Fibroblast of lung (primary cell): Measurements from ENCODE around the gene CRADD. TPM values are rescaled to one million over a fixed set of nuclear protein-coding genes. Genes with fewer than 3 reads are reported as not detected.

Source experiments
- DNase-seq, 2 donors: peaks; one replicate each; pipeline versions ENCODE4 v3.0.0 to v3.0.0-alpha.2; 2010; ENCODE audit warnings: low read depth in 2 of 2
- H2AFZ ChIP-seq: 2 replicates; pipeline ENCODE4 v1.5.1; 2012; ENCODE audit warnings: low read length, control low read depth, inconsistent platforms
- H3K27ac ChIP-seq: 2 replicates; pipeline ENCODE4 v1.5.1; 2011; ENCODE audit warnings: low read length, control low read depth; ENCODE audit not compliant: insufficient read depth
- H3K27me3 ChIP-seq: 2 replicates; pipeline ENCODE4 v1.5.1; 2011; ENCODE audit warnings: mild to moderate bottlenecking, low read length; ENCODE audit not compliant: control insufficient read depth, insufficient read depth
- H3K36me3 ChIP-seq: 2 replicates; pipeline ENCODE4 v1.5.1; 2011; ENCODE audit warnings: low read length; ENCODE audit not compliant: control insufficient read depth, insufficient read depth
- H3K4me1 ChIP-seq: 2 replicates; pipeline ENCODE4 v1.5.1; 2011; ENCODE audit warnings: low read length; ENCODE audit not compliant: control insufficient read depth, insufficient read depth; ENCODE audit errors: extremely low read depth
- H3K4me2 ChIP-seq: 2 replicates; pipeline ENCODE4 v1.5.1; 2011; ENCODE audit warnings: low read length, control low read depth; ENCODE audit not compliant: insufficient read depth; ENCODE audit errors: extremely low read depth
- H3K4me3 ChIP-seq, 4 experiments: fragments of 200-600 bp in 1 of 4; sonication (generic) in 1 of 4; replicated peaks in 1 of 4; 2 replicates each; pipeline ENCODE4 v1.5.1; 2011 to 2016; ENCODE audit warnings: low read length in 4 of 4, low read depth in 3 of 4, mild to moderate bottlenecking in 3 of 4, control low read depth in 2 of 4, inconsistent platforms in 1 of 4, mixed read lengths in 1 of 4; ENCODE audit not compliant: insufficient read depth in 1 of 4; ENCODE audit errors: control extremely low read depth in 1 of 4
- H3K79me2 ChIP-seq: 2 replicates; pipeline ENCODE4 v1.5.1; 2012; ENCODE audit warnings: mild to moderate bottlenecking, low read length, inconsistent platforms; ENCODE audit not compliant: control insufficient read depth, insufficient read depth
- H3K9ac ChIP-seq: 2 replicates; pipeline ENCODE4 v1.5.1; 2011; ENCODE audit warnings: mild to moderate bottlenecking, low read length, control low read depth; ENCODE audit not compliant: insufficient read depth
- H3K9me3 ChIP-seq: 2 replicates; pipeline ENCODE4 v1.5.1; 2012; ENCODE audit warnings: low read depth, low read length; ENCODE audit not compliant: control insufficient read depth, insufficient read depth
- H4K20me1 ChIP-seq: 2 replicates; pipeline ENCODE4 v1.5.1; 2011; ENCODE audit warnings: low read length; ENCODE audit not compliant: control insufficient read depth, insufficient read depth; ENCODE audit errors: extremely low read depth
- CTCF ChIP-seq, 2 donors: IDR thresholded peaks in 1 of 2; conservative IDR thresholded peaks in 1 of 2; 1 replicate in 1 of 2; 2 replicates in 1 of 2; pipeline ENCODE4 v1.5.1; 2011 to 2012; ENCODE audit warnings: low read length in 2 of 2, control low read depth in 1 of 2, inconsistent platforms in 1 of 2, low read depth in 1 of 2, mild to moderate bottlenecking in 1 of 2
- EZH2 ChIP-seq: IDR thresholded peaks from 2 replicates; pipeline ENCODE4 v1.5.1; 2012; ENCODE audit warnings: low read length, control low read depth, mild to moderate bottlenecking; ENCODE audit errors: missing control alignments
- polyA plus RNA-seq, 2 donors: library from polyadenylated mRNA; depleted of rRNA in 1 of 2; stranded (reverse) in 1 of 2; unstranded in 1 of 2; fragments of >200 nt; gene quantifications; 2 replicates each; pipeline ENCODE4 v1.2.1, GENCODE V29; 2011 to 2012; ENCODE audit warnings: missing spikeins in 1 of 2
- total RNA-seq: library from RNA; depleted of rRNA; stranded (reverse); fragments of >200 nt; gene quantifications from 2 replicates; pipeline ENCODE4 v1.2.1, GENCODE V29; 2014

CRADD gene
- total and polyA plus RNA-seq, 2 donors (not counting 1 experiment from before 2014, with no cell fraction given): 13.5 to 21.1 TPM

- H2AFZ ChIP-seq: no peak overlapping the region
- no peak overlapping the region for H3K27ac ChIP-seq
- no peaks in the 10 kb centered on the region for H4K20me1 ChIP-seq
- H3K36me3 ChIP-seq: peaks cover 4% of the 10 kb centered on the region
- H3K27me3 ChIP-seq: no peaks in the 10 kb centered on the region
- no peaks in the 10 kb centered on the region for H3K79me2 ChIP-seq
- H3K4me3 ChIP-seq: no peak overlapping the region
- DNase-seq: peak in 1 of 2 donors; percentile 23
- peaks cover 8% of the 10 kb centered on the region for H3K4me1 ChIP-seq
- no peak overlapping the region for H3K9ac ChIP-seq
- TF ChIP-seq CTCF (conservative IDR thresholded peaks at IDR 0.05 in 1 of 2, IDR thresholded peaks at IDR 0.05 in 1 of 2; ENCODE audit: low read depth in 1 of 2, low read length in 2 of 2): no peak
- no peaks in the 10 kb centered on the region for H3K9me3 ChIP-seq
- no peak overlapping the region for H3K4me2 ChIP-seq
Observed at GRCh38 chr12:93682846-93683261, 5.7 kb downstream of the CRADD start.

- H3K4me2 ChIP-seq: no peak overlapping the region
- H4K20me1 ChIP-seq: no peaks in the 10 kb centered on the region
- no peak overlapping the region for H2AFZ ChIP-seq
- no peaks in the 10 kb centered on the region for H3K79me2 ChIP-seq
- no peaks in the 10 kb centered on the region for H3K27me3 ChIP-seq
- peaks cover 6% of the 10 kb centered on the region for H3K4me1 ChIP-seq
- TF ChIP-seq CTCF (conservative IDR thresholded peaks at IDR 0.05 in 1 of 2, IDR thresholded peaks at IDR 0.05 in 1 of 2; ENCODE audit: low read depth in 1 of 2, low read length in 2 of 2): no peak
- TF ChIP-seq EZH2: no peak
- DNase-seq: no peak
- H3K9ac ChIP-seq: no peak overlapping the region
- no peaks in the 10 kb centered on the region for H3K9me3 ChIP-seq
- H3K4me3 ChIP-seq: no peak overlapping the region
- peaks cover 4% of the 10 kb centered on the region for H3K36me3 ChIP-seq
- no peak overlapping the region for H3K27ac ChIP-seq
Observed at GRCh38 chr12:93683410-93683809, 6.2 kb downstream of the CRADD start.

- H3K9ac ChIP-seq: no peak overlapping the region
- peaks cover 3% of the 10 kb centered on the region for H3K4me1 ChIP-seq
- no peaks in the 10 kb centered on the region for H3K36me3 ChIP-seq
- H3K4me2 ChIP-seq: peak overlapping the region; percentile 67
- no peaks in the 10 kb centered on the region for H4K20me1 ChIP-seq
- no peaks in the 10 kb centered on the region for H3K9me3 ChIP-seq
- H3K4me3 ChIP-seq: peak overlapping the region in 1 of 4 experiments; percentile 8
- H3K27ac ChIP-seq: peak overlapping the region; percentile 9
- peak overlapping the region; percentile 61 for H2AFZ ChIP-seq
- no peaks in the 10 kb centered on the region for H3K79me2 ChIP-seq
- no peak for TF ChIP-seq CTCF (conservative IDR thresholded peaks at IDR 0.05 in 1 of 2, IDR thresholded peaks at IDR 0.05 in 1 of 2; ENCODE audit: low read depth in 1 of 2, low read length in 2 of 2)
- TF ChIP-seq EZH2: no peak
- H3K27me3 ChIP-seq: no peaks in the 10 kb centered on the region
- DNase-seq: no peak
Observed at GRCh38 chr12:93684716-93685115, 7.5 kb downstream of the CRADD start.
